B cell (primary cell): ENCODE results near the gene TESK2. TPM values are rescaled to one million over a fixed set of nuclear protein-coding genes. Genes with fewer than 3 reads are reported as not detected.

Experiments used
- ATAC-seq: fragments of 200-7000 bp; cut with Tn5 transposase; one replicate; pipeline ENCODE4 v1.10.0; 2021; ENCODE audit warnings: low read depth, mild to moderate bottlenecking, moderate number of reproducible peaks, moderate library complexity
- CTCF ChIA-PET: fragments of 350-600 bp; sonication (Branson Sonifier 250); formaldehyde crosslinking; loops from one replicate; lab custom pipeline; 2021; ENCODE audit warnings: antibody characterized with exemption, inconsistent platforms; lab: Charles Lee
- POLR2A ChIA-PET: fragments of 350-600 bp; sonication (Branson Sonifier 250); formaldehyde crosslinking; loops from one replicate; lab custom pipeline; 2021; ENCODE audit warnings: antibody characterized with exemption; lab: Charles Lee
- DNase-seq: peaks from one replicate; pipeline ENCODE4 v3.0.0; 2013
- H2AFZ ChIP-seq: 2 replicates; pipeline ENCODE4 v1.6.1; 2012; ENCODE audit warnings: mild to moderate bottlenecking, low read depth, low read length; ENCODE audit not compliant: insufficient read depth, poor library complexity, severe bottlenecking
- H3K27ac ChIP-seq, 2 donors: 1 replicate in 1 of 2; 2 replicates in 1 of 2; pipeline ENCODE4 v1.5.1; 2012 to 2013; ENCODE audit warnings: low read length in 2 of 2, mild to moderate bottlenecking in 2 of 2, moderate library complexity in 1 of 2
- H3K27me3 ChIP-seq, 4 experiments: fragments of 200-600 bp in 1 of 4; sonication (generic) in 1 of 4; replicated peaks in 1 of 4; 1 replicate in 2 of 4; 2 replicates in 2 of 4; pipeline versions ENCODE4 v1.6.1 to v1.7.0; 2013 to 2016; ENCODE audit warnings: low read length in 3 of 4, mild to moderate bottlenecking in 2 of 4, mixed read lengths in 1 of 4, moderate library complexity in 1 of 4; ENCODE audit not compliant: insufficient read depth in 4 of 4, control insufficient read depth in 3 of 4; ENCODE audit errors: control extremely low read depth in 1 of 4
- H3K36me3 ChIP-seq, 2 experiments: replicated peaks in 1 of 2; 1 replicate in 1 of 2; 2 replicates in 1 of 2; pipeline versions ENCODE4 v1.6.1 to v1.7.1; 2013; ENCODE audit warnings: low read length in 1 of 2; ENCODE audit not compliant: insufficient read depth in 2 of 2, control insufficient read depth in 1 of 2; ENCODE audit errors: control extremely low read depth in 1 of 2, extremely low read depth in 1 of 2
- H3K4me1 ChIP-seq, 2 donors: fragments of 200-600 bp in 1 of 2; sonication (generic) in 1 of 2; 1 replicate in 1 of 2; 2 replicates in 1 of 2; pipeline versions ENCODE4 v1.5.1 to v1.6.1; 2013 to 2017; ENCODE audit warnings: low read length in 2 of 2; ENCODE audit not compliant: control insufficient read depth in 2 of 2, insufficient read depth in 2 of 2
- H3K4me2 ChIP-seq: replicated peaks from 2 replicates; pipeline ENCODE3; 2012; ENCODE audit warnings: mild to moderate bottlenecking, low read depth, low read length; ENCODE audit not compliant: poor library complexity, severe bottlenecking
- H3K4me3 ChIP-seq, 5 experiments: fragments of 200-600 bp in 1 of 5; sonication (generic) in 1 of 5; 1 replicate in 3 of 5; 2 replicates in 2 of 5; pipeline versions ENCODE4 v1.5.1 to v1.7.0; 2011 to 2016; ENCODE audit warnings: low read length in 4 of 5, mild to moderate bottlenecking in 4 of 5, low read depth in 2 of 5, control low read depth in 1 of 5, moderate library complexity in 1 of 5; ENCODE audit not compliant: insufficient read depth in 1 of 5; ENCODE audit errors: control extremely low read depth in 1 of 5, extremely low read depth in 1 of 5
- H3K79me2 ChIP-seq: fragments of 200-600 bp; sonication (generic); one replicate; pipeline ENCODE4 v1.6.0; 2016; ENCODE audit warnings: low read length; ENCODE audit not compliant: control insufficient read depth, insufficient read depth
- H3K9ac ChIP-seq: fragments of 200-600 bp; sonication (generic); 2 replicates; pipeline ENCODE4 v1.6.1; 2017; ENCODE audit warnings: mild to moderate bottlenecking, low read length, moderate library complexity
- H3K9me3 ChIP-seq, 3 donors: one replicate each; pipeline versions ENCODE4 v1.6.1 to v1.7.1; 2013; ENCODE audit warnings: low read length in 2 of 3; ENCODE audit not compliant: control insufficient read depth in 2 of 3, insufficient read depth in 1 of 3; ENCODE audit errors: control extremely low read depth in 1 of 3
- H4K20me1 ChIP-seq: 2 replicates; pipeline ENCODE4 v1.6.0; 2012; ENCODE audit warnings: mild to moderate bottlenecking, low read length; ENCODE audit not compliant: insufficient read depth, control insufficient read depth, poor library complexity, severe bottlenecking
- H3K27ac Mint-ChIP-seq: one replicate; pipeline ENCODE4 v1.8.0; 2021; ENCODE audit warnings: mixed read lengths
- H3K27me3 Mint-ChIP-seq: one replicate; pipeline ENCODE4 v1.8.0; 2021; ENCODE audit warnings: mixed read lengths
- H3K4me1 Mint-ChIP-seq: one replicate; pipeline ENCODE4 v1.8.0; 2021; ENCODE audit warnings: mixed read lengths
- H3K4me3 Mint-ChIP-seq: one replicate; pipeline ENCODE4 v1.8.0; 2021; ENCODE audit warnings: mixed read lengths
- H3K9me3 Mint-ChIP-seq: one replicate; pipeline ENCODE4 v1.8.0; 2022; ENCODE audit warnings: mixed read lengths; ENCODE audit not compliant: insufficient read depth
- EZH2 ChIP-seq: IDR thresholded peaks from 2 replicates; pipeline ENCODE4 v1.6.1; 2012; ENCODE audit warnings: borderline replicate concordance, low read depth, mild to moderate bottlenecking, moderate library complexity, low read length; ENCODE audit not compliant: insufficient read depth, poor library complexity, severe bottlenecking
- WGBS: methylation state at CpG from one replicate; pipeline ENCODE4 v1.1.5; 2013; ENCODE audit warnings: missing lambda C conversion rate; ENCODE audit not compliant: insufficient coverage; 5-methylcytosine and 5-hydroxymethylcytosine counted together
- intact Hi-C: fragments of 100-400 bp; cut with micrococcal nuclease; formaldehyde crosslinking; loops from one replicate; pipeline ENCODE4 v1.10.0; 2022
- polyA plus RNA-seq: library from polyadenylated mRNA; depleted of rRNA; stranded (reverse); fragments of >200 nt; gene quantifications from 2 replicates; pipeline ENCODE4 v1.2.3, GENCODE V29; 2012
- total RNA-seq, 2 donors: library from RNA; stranded (reverse); fragments of 120-200 nt in 1 of 2; gene quantifications; 1 replicate in 1 of 2; 2 replicates in 1 of 2; pipeline versions ENCODE4 v1.2.3 to v1.2.4, GENCODE V29; 2013 to 2022
- TF ChIP-seq, protein P1 (sequence below): fragments of 200-600 bp; IDR thresholded peaks from one replicate; pipeline ENCODE4 v1.8.0; 2022; ENCODE audit warnings: antibody characterized with exemption, mild to moderate bottlenecking

The TESK2 gene
- total and polyA plus RNA-seq, 2 donors (not counting 1 experiment from before 2014, with no cell fraction given), result 21.7 to 27.0 TPM

DNA sequence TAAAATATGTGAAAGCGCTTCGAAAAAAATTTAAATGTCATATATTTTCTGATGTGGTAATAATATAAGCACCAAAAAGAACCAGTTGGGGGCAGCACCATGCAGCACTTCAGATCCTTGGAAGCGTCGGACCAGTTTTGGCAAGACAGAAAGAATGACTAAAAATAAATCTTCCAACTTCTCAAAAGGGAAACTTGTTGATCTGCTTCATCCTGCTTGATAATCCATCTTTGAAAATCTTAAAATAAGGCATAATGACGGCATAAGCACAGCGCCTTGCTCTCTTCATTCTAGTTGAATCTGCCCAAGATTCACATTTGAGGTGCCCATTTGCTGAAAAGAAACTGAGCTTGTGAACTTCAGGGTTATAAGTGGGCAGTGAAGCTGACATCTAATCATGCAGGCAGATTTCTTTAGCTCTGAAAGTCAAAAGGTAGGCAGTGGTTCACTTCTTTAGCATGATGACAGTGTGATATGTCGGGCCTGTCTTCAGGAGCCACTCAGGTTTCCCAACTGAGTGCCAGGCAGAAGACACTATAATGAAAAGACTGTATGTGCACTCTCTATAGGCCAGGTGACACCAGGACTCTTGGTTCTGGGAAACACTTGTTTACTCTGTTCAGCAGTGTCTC lies 131.0 kb downstream of the TESK2 start:
- H3K9ac ChIP-seq, result no peak overlapping the region
- intact Hi-C loops, result loop anchor here (1.0 to 5.0 kb wide), 4 partner anchors 34 to 210 kb away; no protein-coding TSS in a partner anchor
- Mint-ChIP-seq H3K27me3 (no peaks in the 10 kb centered on the region), H3K4me1 (peaks cover 24% of the 10 kb centered on the region), H3K27ac (peak overlapping the region; percentile 37), H3K4me3 (peak overlapping the region; percentile 28), H3K9me3 (no peaks in the 10 kb centered on the region)
- peak overlapping the region in 1 of 2 donors; percentile 68 for H3K27ac ChIP-seq
- 45% methylated on average over 3 of the region's 7 CpGs for WGBS
- ATAC-seq (peak; percentile 67), DNase-seq (peak; percentile 77)
- H2AFZ ChIP-seq, result peak overlapping the region; percentile 50
- H3K4me3 ChIP-seq, result no peak overlapping the region
- H3K79me2 ChIP-seq, result peaks cover 8% of the 10 kb centered on the region
- H3K9me3 ChIP-seq, result no peaks in the 10 kb centered on the region
- H3K4me1 ChIP-seq, result peaks cover 7 to 12% of the 10 kb centered on the region in 2 donors
- H3K27me3 ChIP-seq, result no peaks in the 10 kb centered on the region
- peak overlapping the region; percentile 65 for H3K4me2 ChIP-seq
- ChIA-PET POLR2A (interaction anchor here (0.5 to 3.7 kb wide), 3 partner anchors 33 to 227 kb away, joined by 3 to 22 read pairs (median 3); partner anchors contain the start of gene TESK2), CTCF (interaction anchor here (0.6 to 12.2 kb wide), 40 partner anchors 9 to 629 kb away, joined by 3 to 478 read pairs (median 5); partner anchors contain the start of genes AKR1A1, CCDC163, MMACHC and MUTYH)
- TF ChIP-seq, protein P1, sequence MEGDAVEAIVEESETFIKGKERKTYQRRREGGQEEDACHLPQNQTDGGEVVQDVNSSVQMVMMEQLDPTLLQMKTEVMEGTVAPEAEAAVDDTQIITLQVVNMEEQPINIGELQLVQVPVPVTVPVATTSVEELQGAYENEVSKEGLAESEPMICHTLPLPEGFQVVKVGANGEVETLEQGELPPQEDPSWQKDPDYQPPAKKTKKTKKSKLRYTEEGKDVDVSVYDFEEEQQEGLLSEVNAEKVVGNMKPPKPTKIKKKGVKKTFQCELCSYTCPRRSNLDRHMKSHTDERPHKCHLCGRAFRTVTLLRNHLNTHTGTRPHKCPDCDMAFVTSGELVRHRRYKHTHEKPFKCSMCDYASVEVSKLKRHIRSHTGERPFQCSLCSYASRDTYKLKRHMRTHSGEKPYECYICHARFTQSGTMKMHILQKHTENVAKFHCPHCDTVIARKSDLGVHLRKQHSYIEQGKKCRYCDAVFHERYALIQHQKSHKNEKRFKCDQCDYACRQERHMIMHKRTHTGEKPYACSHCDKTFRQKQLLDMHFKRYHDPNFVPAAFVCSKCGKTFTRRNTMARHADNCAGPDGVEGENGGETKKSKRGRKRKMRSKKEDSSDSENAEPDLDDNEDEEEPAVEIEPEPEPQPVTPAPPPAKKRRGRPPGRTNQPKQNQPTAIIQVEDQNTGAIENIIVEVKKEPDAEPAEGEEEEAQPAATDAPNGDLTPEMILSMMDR, result peak; percentile 83
- TF ChIP-seq EZH2, result no peak
- H3K36me3 ChIP-seq, result peaks cover 0 to 2% of the 10 kb centered on the region in 2 experiments
- H4K20me1 ChIP-seq, result no peaks in the 10 kb centered on the region

GRCh38 chr1:45356186-45356585 lies 134.8 kb downstream of the TESK2 start:
- TF ChIP-seq, protein P1, result no peak
- TF ChIP-seq EZH2, result no peak
- Mint-ChIP-seq H3K4me3 (no peak overlapping the region), H3K27ac (no peak overlapping the region), H3K27me3 (no peaks in the 10 kb centered on the region), H3K4me1 (peaks cover 15% of the 10 kb centered on the region), H3K9me3 (no peaks in the 10 kb centered on the region)
- H3K27ac ChIP-seq, result no peak overlapping the region
- ChIA-PET POLR2A (no interaction called here), CTCF (interaction anchor here (0.7 to 12.2 kb wide), 9 partner anchors 9 to 338 kb away, joined by 3 to 478 read pairs (median 6); partner anchors contain the start of genes MUTYH, TESK2 and TOE1)
- H3K36me3 ChIP-seq, result peaks cover 0 to 9% of the 10 kb centered on the region in 2 experiments
- no peak overlapping the region for H3K4me3 ChIP-seq
- no peaks in the 10 kb centered on the region for H4K20me1 ChIP-seq
- no peak overlapping the region for H2AFZ ChIP-seq
- ATAC-seq (no peak), DNase-seq (no peak)
- H3K79me2 ChIP-seq, result peaks cover 9% of the 10 kb centered on the region
- H3K4me1 ChIP-seq, result peaks cover 7 to 12% of the 10 kb centered on the region in 2 donors
- whole genome bisulfite sequencing, result 96% methylated on average over 3 of the region's 4 CpGs
- H3K9ac ChIP-seq, result no peak overlapping the region
- intact Hi-C loops, result no loop called here
- H3K27me3 ChIP-seq, result no peaks in the 10 kb centered on the region
- H3K4me2 ChIP-seq, result no peak overlapping the region
- H3K9me3 ChIP-seq, result no peaks in the 10 kb centered on the region
